HG02623 (cell line): ENCODE data around the gene EEF1A2.
"Not testable (repeated sequence)": the region's sequence is repeated elsewhere in the genome, so short reads cannot be mapped to it uniquely, and the experiment has no call there.

ENCODE experiments used
- ATAC-seq: cut with Tn5 transposase; IDR thresholded peaks from one replicate; pipeline ENCODE4 v1.9.1; 2021; ENCODE audit warnings: moderate library complexity; ENCODE audit not compliant: unreplicated experiment

Gene EEF1A2

DNA sequence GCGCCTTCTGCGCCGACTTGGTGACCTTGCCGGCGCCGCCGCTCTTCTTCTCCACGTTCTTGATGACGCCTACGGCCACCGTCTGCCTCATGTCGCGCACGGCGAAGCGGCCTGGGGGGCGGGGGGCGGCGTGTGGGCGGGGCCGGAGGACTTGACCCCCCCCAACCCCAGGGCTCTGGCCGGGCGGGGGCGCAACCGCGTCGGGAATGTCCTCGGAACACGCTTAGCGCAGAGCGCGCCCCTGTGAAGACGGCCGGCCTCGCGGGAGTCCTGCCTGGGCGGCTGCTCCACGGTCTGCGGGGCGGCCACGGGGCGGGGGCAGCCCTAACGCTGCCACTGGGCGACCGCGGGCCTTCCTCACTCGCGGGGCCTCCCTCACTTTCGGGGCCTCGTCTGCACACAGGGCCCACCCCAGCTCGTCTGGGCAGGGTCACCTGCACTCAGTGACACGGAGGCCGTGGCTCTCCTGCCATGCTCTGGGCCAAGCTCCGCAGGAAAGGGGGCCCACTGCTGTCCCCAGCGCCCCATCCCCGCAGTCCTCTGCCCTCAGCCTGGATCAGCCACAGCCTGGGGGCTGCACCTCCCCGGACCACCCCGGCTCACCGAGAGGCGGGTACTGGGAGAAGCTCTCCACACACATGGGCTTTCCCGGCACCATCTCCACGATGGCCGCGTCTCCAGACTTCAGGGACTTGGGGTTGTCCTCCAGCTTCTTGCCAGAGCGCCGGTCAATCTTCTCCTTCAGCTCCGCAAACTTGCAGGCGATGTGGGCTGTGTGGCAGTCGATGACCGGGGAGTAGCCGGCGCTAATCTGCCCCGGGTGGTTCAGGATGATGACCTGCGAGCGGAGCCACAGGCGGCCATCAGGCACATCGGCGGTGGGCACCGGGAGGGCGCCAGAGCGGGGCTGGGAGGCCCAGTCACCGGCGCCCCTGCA is 10.3 kb downstream of the EEF1A2 start:
- ATAC-seq, result no peak

GRCh38 chr20:63487781-63488241 is 11.1 kb downstream of the EEF1A2 start:
- ATAC-seq, result no peak

- no peak for ATAC-seq
These were observed 11.6 kb downstream of the EEF1A2 start for GRCh38 chr20:63487116-63487764.

DNA sequence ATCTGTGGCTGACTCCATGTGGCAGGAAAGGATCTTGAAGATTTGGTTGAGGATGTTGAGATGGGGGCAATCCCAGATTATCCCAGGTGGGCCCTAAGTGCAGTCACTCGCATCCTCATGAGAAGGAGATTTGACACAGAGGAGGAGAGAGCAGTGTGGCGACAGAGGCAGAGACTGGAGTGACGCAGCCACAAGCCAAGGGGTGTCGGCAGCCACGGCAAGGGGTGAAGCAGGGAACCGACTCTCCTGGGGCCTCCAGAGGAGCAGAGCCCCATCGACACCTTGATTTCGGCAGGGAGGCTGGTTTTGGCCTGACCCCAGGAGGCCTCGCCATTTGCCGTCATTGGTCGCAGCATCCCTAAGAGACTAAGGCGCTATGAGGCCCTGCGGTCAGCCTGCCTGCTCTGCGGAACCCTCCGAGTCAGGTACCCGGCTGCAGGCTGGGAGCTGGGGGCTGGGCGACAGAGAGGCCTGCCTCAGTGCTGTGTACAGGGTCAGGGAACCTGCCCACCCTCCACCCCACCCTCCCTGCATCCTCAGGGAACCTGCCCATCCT is 12.5 kb downstream of the EEF1A2 start:
- no peak for ATAC-seq

- ATAC-seq, result no peak
These were observed 14.1 kb downstream of the EEF1A2 start for GRCh38 chr20:63484651-63485403.

DNA sequence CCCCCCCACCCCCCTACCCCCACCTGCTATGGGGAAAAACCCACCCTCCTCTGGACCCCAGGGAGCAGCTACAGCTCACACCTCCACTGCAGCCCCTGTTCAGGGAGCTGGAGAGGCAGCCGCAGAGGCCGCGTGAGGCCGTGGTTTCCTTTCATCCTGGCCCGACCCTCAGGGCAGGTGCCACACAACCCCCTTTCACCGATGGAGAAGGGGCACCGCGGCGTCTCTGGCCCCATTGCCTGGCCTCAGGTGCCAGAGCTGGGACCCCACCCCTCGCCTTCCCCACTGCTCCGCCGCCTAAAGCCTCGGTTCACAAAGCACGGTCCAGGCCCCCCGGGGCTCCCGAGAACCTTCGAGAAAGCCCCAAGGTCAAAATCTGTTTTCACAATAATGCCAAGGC is 14.6 kb downstream of the EEF1A2 start:
- no peak for ATAC-seq

DNA sequence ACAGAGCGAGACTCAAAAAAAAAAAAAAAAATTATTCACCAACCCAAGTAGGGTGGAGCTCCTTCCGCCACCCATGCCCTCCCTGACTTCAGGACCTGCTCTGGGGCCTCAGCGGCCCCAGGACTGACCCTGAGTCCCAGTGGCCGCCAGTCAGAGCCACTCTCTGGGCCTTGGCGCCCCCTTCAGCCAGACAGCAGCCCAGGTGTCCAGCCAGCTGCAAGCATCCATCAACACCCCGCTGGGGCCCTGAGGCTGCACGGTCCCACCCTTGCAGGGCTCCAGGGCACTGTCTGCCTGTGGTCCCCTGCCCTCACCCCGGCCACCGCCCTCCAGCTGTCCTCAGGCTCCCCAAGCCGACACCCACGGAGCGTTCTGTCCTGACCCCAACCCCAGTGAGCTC is 15.0 kb downstream of the EEF1A2 start:
- ATAC-seq, result no peak

DNA sequence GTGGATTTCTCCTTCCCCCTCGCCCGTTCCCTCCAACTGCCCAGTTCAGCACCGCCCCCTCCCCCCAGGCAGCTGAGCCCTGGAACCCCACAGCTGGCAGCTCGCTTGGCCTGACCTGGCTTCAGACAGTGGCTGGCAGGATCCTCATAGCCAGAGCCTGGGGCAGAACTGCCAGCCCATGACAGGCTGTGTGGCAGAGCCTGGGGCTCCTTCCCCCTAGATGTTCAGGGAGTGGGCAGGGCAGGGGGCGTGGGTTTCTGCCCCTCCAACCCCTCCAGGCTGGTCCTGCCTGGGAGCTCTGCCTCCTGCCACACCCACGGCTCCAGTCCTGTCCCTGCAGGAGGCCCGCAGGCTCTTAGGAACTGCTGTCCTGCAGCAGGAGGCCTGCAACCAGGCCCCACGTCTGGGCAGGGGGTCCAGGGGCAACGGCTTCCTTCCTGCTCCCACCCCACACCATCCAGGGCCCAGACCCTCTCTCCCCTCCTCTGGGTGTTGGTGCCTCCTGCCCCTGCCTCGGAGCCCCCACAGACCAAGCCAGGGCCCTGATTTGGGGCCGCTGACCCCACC is 16.8 kb downstream of the EEF1A2 start:
- no peak for ATAC-seq

DNA sequence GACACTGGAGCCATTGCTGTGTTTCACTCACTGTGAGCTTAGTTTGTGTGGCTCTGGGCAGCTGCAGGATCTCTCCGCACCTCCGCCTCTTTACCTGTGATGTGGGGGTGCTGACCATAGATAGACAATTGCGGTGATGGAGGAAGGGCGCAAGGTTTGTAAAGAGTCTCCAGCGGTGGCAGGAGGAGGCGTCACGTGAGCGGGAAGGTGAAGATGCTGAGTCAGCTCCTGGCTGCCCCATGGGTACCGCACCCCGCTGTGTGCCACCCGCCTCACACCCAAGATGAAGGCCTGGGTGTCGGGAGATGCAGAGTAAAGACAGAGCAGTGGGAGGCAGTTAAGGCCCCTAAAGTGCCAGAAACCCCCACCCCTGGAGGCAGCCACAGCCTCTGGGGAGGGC is 17.4 kb downstream of the EEF1A2 start:
- ATAC-seq, result no peak

GRCh38 chr20:63479695-63480419 is 19.0 kb downstream of the EEF1A2 start:
- not testable (repeated sequence) for ATAC-seq

DNA sequence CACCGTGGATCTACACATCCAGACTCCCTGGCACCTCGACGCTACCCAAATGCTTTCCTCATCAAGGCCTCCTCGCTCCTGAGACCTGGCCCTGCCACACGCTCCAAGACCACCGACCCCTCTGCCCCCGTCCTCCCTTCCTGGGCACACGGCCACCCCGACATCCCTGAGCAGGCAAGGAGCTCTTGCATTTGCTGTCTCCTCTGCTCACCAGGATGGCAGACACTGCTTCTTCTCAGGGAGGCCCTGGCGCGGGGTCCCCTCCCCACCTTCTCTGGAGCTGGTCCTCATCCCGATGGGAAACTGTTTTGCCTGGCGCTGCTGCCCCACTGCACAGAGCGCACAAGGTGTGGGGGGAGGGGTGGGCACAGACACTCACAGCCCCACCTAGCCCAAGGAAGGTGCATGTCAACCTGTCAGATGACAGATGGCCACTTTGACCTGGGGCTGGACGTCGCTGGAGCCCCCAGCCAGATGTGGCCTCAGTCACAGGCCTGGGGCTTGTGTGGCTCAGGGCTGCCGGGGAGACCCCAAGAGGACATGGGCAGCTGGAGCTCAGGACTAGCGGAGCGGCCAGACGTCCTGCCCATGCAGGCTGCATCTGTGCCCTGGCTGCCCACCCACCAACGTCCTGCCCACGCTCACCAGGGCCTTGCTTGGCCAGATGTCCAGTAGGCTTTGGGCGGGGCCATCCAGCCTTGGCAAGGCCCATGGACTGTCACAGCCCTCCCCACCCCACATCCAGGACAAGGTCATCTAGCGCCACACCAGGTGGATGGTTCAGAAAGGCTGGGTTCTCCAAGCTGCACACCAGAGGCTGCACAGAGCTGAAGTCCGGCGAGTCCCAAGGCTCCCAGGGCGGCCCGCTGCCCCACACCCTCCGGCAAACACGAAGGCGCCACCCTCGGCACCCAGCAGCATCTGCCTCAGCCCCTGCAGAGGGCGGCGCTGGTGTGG is 20.3 kb downstream of the EEF1A2 start:
- ATAC-seq, result no peak

GRCh38 chr20:63477944-63478343 is 20.9 kb downstream of the EEF1A2 start:
- ATAC-seq, result no peak

DNA sequence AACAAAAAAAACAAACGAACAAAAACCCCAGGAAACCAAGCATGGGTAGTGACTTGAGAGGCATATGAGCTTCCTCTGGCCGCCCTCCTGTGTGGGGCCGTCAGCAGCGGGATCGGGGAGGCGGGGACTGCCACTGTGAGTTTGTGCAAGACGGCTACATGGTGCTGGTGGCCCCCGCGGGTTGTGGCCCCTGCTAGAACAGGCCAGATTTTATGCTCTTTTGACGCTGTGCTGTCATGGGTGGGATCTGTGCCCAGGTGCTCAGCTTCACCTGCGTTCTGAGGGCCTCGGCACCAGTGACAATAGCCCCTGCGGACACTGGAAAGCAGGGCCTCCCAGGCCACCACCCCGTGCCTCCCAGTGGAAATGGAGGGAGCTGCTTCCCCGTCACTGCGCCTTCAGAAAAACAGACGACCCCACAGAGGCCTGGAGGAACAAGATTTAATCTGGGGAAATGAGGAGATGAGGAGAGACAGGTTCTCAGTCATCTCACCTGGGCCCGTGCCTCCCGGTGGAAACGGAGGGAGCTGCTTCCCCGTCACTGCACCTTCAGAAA is 21.7 kb downstream of the EEF1A2 start:
- ATAC-seq, result no peak

- ATAC-seq, result no peak
These were observed 23.7 kb downstream of the EEF1A2 start for GRCh38 chr20:63475209-63475608.

DNA sequence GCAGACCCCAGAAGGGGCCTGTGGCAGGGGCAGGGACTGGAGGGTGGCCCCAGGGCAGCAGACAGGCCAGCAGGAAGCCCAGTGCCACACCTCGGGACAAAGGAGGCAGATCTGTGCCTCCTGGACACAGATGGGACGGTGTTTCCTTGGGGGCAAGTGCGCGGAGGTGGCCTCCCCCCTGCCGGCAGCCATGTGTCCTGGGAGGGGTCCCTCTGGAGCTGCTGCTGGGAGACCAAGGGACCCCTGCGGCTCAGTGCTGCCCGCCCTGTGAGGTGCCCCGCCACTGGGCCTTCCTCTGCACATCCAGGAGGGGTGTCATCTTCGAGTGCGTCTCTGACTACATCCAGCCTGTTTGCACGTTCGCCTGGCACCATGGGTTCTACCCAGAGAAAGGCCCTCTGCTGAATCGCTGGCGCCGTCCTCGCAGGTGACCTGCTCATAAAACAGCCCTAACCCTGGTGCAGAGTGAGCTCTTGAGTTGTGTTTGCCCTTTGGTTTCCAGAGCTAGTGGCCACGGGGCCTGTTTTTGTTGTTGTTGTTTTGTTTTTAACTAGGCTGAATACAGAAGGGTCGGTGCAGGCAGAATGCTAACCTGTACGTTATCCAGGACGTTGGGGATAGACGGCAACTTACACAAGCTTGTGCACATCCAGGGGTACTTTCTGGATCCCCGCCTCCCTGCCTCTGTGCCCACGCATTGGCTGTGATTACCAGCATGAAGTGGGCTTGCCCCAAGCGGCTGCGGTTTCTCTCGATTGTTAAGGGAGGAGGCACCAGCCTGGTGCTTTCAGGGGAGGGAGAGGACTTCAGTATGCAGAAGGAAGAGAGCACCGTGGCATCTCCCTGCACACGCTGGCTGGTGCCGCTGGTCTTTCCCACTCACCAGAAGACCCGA is 25.1 kb downstream of the EEF1A2 start:
- ATAC-seq, result no peak

- no peak for ATAC-seq
These were observed 26.0 kb downstream of the EEF1A2 start for GRCh38 chr20:63472862-63473390.
